ENCODE measurements around the gene SGMS1.
A peak's percentile ranks its signal among the peaks of the same experiment; 100 is the strongest.

Gene SGMS1

DNA sequence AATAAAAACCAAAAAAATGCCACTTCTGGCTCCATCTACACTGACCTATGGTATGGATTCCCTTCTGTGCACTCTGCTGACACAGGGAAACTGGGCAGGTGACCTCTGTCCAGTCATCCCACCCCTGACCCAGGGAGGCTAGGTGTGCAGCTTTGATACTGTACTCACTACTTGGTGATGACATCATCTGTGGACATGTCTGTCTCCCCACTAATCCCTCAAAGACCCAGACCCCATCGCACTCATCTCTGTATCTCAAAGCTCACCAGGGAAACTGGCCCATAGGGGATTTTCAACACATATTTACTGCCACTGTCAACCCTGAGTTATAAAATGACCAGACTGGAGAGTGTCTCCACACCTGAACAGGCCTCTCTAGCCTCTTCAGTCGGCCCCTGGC, 10.6 kb downstream of the SGMS1 start:
- DNase-seq (ENCODE audit: low read depth, low spot score), result no peak

DNA sequence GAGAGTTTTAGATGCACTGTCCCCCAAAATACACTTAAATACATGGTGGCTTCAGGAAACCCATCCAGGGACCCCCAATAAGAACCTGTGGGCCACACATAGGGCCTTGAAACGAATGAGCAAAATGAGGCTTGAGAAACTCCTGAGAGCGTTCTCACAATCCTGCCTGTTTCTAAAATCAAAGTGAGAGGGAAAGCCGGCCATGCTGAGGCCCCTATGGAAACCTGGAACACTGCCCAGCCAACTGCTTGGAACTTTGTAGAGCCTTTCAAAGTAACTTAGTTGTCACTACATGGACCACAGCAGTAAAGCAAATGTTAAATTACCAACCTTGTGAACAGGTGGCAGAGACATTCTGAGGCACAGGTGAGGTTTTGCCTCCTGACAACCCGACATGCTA, 13.4 kb downstream of the SGMS1 start:
- DNase-seq (ENCODE audit: low read depth, low spot score), result no peak

DNA sequence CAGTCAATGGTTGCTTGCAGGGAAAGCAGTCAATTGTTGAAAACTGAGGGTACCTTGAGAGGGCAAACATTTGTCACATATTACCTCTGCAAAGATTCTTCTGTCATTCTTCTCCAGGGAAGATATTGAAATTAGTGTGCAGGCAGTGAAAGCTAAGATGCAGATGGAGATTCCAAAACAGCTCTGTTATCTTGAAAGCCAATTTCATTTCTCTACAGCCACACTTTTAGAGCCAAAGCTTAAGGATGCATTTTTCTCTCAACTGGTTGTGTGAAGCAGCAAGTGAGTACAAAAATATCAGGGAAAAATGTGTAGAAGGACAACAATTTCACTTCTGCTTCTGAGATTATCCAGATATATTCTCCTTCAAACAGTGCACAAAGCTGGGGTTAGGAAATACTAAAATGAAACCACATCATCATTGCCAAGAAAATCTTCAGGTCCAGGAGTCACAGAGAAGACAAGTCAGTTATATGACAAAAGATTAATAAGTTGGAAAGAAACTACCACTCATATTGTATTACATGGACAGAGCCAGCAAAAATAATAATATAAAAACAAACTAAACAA, 16.3 kb downstream of the SGMS1 start:
- no peak for DNase-seq (ENCODE audit: low read depth, low spot score)

DNA sequence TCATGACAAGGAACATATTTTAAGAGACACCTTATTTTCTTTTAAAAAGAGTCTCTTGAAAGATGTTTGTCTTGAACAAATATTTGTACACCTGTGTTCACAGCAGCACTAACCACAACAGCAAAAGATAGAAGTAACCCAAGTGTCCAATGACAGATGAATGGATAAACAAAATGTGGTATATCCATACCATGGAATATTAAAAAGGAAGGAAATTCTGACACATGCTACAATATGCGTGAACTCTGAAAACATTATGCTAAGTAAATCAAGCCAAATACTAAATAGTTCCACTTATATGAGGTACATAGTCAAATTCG, 17.8 kb downstream of the SGMS1 start:
- no peak for DNase-seq (ENCODE audit: low read depth, low spot score)

DNA sequence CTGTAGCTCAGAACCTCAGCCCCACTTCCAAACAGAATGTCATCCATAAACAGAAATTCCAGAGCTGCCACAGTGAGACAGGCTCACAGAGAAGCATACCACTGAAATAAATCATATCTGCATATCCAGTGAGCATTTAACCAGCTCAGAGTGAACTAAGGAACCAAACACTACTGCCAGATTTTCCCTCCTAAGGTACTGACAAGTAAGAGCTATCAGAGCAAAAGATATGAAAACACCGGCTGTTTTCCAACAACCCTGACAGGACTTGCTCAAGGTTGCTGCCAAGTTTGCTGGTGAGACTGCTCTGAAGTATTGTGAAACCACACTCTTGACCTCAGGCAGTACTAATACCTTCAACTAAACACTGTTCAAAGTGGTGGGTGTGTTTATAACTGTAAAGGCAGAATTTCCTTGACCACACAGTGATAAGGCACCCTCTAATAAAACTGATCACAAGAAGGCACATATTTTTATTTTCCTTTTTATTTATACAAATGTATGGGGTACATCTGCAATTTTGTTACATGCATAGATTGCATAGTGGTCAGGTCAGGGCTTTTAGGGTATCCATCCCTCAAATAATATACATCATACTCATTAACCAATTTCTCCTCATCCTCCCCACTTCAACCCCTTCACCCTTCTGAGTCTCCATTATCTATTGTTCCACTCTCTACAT, 18.3 kb downstream of the SGMS1 start:
- peak; percentile 50 for DNase-seq (ENCODE audit: low read depth, low spot score)

DNA sequence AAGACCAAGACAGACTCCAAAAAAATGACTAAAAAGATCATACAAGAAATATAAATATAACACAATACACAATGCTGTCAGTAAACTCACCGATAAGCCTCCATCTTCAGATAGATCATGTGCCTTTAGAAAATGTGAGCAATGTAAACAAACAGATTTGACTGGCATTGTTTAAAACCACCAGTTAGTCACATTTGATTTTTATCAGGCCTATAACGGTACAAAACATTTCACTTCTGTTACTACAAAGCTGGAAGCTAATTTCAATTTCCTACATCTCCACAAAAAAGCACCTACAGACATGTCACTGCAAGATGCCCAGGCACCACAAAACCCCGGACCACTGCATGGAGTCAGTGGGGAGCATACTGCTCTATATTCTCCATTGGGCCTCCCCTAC, 18.9 kb downstream of the SGMS1 start:
- no peak for DNase-seq (ENCODE audit: low read depth, low spot score)

DNA sequence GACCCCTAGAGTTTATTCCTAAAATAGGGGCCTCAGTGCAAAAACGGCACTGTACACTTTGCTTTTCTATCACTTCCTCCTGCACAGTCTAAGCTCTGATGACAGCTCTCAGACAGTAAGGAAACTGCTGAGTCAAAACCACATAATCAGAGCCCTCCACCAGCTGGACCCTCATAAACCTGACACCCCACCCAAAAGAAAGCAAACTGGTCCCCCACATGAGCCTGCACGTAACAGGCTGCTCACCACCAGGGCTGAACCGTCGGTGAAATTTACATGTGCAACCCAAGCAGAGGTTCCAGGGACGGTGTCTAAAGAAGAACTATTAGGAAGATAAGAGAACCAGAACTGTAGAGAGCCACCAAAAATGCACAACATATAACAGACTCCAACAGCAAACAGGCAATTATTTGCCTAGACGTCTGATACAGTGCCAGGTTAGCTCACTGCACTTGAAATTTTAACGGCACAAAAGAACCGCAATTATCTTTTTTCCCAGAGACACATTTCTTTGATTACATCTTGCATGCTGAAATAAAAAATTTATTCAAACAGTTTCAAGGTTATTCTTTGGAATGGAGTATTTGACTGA, 19.6 kb downstream of the SGMS1 start:
- no peak for DNase-seq (ENCODE audit: low read depth, low spot score)

DNA sequence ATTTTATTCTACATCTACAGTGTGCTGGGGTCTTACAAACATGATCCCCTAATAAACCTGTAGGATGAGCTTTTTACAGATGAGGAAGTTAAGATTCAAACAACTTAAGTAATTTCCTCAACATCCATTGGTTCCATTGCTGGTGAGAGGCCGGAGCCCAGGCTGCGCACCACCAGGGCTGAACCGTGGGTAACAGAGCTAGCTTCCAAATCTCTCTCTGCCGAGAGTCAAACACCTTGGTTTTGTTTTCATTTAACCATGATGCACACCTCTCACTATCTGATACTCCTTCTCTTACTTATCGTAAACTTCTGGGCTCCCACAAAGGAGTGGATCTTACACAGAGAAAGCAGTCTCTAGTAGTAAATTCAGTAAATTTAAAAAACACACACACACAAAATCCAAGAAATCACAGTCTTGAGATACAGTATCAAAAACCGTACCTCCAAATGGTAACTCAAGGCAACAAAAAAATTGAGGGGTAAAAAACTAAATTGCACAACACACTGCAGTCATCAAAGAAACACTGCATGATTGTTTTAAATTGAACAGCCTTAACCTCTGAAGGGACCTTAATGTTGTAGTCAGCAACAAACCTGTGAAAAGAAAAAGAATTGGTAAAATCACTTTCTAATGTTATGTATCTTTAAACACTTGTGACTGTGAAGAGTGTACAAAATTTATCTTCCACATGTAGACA, 20.5 kb downstream of the SGMS1 start:
- no peak for DNase-seq (ENCODE audit: low read depth, low spot score)

DNA sequence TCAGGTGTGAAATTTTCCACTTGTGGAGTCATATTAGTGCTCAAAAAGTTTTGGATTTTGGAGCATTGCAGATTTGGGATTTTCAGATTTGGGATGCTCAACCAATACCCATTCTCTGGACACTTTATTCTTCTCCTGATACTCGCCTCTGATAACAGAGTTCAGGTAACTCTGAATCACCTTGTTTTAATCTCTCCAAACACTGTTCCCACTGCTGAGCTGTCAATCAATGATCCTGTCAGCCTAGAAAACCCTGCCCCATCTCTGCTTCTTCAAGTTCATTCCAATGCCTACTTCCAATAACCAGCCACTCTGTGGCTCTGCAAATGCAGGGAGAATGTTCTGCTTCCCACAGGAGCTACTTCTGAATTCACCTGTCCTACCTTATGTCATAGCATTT, 21.8 kb downstream of the SGMS1 start:
- DNase-seq (ENCODE audit: low read depth, low spot score), result no peak

DNA sequence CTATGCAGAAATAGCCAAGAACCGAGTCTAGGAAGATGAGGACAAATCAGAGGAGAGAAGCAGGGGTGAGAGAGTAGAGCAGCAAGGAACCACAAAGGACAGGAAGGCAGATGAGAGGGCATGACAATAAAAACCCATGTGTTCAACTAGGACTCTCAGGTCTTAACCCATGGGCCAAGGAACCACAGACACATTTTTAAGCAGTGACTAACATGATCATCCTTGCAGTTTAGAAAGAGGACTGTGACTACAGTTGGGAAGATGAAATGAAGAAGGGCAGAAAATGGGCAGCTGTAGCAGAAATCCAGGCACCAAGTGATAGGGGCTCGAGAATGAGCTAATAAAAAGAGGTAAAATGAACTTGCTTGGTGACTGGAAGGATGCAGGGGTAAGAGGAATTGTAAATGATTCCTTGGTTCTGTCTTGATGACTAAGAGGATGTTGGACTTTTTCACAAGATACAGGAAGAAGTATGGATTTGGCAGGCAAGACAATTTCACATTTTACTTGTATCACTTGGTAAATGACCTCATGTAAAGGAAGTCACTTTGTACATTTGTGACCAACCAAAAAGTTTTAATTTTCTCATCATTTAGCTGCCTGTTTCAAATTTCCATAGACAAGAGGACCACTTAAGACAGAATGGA, 22.8 kb downstream of the SGMS1 start:
- DNase-seq (ENCODE audit: low read depth, low spot score), result no peak

DNA sequence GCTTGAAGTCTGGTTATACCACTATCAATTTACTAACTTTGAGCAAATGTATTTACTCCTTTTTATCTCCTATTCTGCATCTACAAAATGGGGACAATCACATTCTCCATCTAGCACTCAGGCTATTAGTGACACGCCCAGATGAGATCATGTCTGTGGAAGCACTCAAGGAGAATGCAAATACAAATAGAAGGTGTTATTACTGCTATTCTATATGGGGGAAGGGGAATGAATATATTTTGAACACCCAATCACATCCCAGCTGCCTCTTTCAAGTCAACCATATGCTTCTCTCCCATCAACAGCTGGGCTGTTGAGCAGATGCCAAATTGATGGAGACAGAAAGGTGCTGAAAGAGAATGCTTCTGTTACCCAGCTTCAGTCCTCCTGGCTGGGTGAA, 23.5 kb downstream of the SGMS1 start:
- DNase-seq (ENCODE audit: low read depth, low spot score), result no peak

DNA sequence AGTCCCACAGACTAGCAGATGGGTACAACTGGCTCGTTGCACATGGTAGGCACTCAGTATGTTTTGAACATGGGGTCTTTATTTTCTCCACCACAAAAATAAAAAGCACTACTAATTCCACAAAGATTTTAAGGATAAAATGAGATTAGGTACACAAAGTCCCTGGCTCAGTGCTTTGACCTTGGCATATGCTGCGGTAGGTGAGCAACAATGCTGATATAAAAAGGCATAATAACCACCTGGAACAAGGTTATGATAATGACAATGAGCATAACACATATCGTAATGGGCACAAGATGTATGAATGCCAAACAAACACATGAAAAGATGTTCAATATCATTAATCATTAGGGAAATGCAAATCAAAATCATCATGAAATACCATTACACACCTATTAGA, 26.9 kb downstream of the SGMS1 start:
- no peak for DNase-seq (ENCODE audit: low read depth, low spot score)

DNA sequence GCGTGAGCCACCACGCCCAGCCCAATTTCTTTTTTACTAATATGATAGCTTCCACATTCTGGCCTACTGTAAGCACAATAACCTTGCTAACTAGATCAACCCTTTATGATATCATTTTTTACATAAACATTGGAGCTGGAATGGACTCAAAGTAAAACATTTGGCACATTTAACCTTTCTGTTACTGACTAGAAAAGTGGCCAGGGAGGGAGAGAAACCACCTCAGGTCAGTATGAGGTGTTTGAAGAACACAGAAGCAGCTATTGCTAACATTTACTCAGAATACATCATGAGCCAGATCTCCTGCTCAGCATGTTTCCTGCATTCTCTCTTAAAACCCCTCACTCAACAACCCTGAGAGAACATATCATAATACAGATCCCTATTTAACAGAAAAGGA, 27.3 kb downstream of the SGMS1 start:
- DNase-seq (ENCODE audit: low read depth, low spot score), result no peak

DNA sequence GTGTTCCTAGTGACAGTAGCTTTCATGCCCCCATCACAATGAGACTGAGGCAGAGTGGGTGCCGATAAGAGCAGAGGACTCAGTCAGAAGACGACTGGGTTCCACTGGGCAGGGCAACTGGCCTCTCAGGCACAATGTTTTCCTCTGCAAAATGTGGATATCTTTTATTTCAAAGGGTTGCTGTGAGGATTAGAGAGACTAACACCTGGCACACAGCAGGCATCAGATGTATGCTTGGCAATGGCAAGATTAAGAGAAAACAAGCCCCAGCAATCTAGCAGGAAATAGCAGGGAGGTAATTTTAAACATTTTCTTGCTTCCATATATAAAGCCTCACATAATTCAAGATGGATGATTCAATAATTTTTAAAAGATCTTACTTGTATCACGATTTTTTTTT, 28.0 kb downstream of the SGMS1 start:
- no peak for DNase-seq (ENCODE audit: low read depth, low spot score)

DNA sequence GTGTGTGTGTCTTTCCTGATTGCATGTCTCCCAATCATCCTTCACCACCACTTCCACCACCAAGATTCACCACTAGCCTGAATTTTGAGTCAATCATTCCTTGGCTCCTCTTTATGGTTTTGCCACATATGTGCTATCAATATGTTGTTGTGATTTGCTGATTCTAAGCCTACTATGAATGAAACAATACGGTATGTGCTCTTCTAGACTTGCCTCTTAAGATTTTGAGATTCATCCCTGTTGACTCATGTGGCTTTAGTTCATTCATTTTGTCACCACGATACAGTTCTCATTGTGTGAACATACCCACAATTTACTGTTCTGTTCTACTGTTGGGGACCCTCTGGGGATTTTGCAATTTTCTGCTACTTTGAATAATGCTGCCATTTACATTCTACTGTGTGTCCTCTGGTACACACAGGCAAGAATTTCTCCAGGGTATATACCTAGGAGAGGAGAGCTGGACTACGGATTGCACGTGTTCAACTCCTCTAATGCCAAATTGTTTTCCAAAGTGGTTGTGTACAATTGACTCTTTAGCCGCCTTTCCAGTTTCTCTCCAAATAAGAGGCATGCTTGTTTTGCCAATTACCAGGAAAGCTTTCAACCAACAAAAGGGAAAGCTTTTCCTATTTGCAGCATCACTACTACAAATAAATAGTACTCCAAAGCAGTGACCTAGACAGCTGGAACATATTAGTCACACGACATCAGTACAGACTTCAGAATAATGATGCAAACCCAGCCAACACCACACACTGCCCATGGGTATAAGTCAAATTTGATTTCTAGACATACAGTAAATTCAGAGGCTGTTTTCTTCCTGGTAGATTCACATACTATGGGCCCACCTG, 30.0 kb downstream of the SGMS1 start:
- peak; percentile 32 for DNase-seq (ENCODE audit: low read depth, low spot score)

DNA sequence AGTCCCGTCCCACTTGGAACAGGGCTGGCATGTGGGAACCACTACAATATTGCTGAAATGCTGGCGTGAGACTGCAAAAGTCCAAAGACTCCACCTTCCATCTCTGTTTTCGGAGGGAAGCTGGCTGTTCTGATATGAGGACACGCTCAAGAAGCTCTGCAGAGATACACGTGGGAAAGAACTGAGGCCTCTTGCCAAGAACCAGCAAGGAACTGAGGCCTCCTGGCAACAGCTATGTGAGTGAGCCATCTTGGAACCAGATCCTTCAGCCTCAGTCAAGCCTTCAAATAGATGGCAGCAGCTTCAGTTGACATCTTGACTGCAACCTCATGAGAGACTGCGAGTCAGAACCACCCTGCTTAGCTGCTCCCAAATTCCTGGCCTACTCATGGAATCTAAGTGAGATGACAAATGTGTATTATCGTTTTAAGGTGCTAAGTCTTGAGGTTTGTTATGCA, 30.8 kb downstream of the SGMS1 start:
- no peak for DNase-seq (ENCODE audit: low read depth, low spot score)

DNA sequence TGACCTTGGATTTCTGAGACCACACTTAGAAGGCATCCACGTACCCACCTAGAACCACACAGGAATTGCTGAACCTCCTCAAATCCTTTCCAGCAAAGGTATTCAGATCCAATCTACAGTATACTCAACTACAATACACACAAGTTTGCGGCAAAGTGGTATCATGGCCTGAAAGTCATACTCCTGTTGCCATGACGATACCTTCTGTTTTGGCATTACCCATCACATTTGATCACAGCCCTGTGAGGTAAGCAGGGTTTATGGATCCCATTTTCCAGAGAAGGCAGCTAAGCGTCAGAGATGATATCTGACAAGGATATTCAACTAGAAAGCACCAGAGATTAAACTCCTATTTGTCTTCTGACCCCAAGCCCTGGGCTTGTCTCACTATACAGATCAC, 32.8 kb downstream of the SGMS1 start:
- DNase-seq (ENCODE audit: low read depth, low spot score), result no peak

DNA sequence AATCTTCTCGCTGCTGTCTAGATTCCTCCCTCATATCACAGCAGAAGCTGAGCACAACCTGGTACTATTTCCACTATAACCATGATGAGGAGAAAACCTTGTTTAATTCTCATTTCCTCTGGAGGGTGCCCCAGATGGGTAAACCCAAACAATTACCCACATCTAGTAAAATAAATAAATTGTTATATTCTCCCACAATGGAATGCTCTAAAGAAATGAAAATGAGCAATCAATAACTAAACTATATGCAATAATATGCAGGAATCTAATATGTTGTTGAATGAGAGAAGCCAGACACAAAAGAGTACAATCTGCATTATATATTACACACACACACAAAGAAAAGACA, 37.0 kb downstream of the SGMS1 start:
- DNase-seq (ENCODE audit: low read depth, low spot score), result no peak

DNA sequence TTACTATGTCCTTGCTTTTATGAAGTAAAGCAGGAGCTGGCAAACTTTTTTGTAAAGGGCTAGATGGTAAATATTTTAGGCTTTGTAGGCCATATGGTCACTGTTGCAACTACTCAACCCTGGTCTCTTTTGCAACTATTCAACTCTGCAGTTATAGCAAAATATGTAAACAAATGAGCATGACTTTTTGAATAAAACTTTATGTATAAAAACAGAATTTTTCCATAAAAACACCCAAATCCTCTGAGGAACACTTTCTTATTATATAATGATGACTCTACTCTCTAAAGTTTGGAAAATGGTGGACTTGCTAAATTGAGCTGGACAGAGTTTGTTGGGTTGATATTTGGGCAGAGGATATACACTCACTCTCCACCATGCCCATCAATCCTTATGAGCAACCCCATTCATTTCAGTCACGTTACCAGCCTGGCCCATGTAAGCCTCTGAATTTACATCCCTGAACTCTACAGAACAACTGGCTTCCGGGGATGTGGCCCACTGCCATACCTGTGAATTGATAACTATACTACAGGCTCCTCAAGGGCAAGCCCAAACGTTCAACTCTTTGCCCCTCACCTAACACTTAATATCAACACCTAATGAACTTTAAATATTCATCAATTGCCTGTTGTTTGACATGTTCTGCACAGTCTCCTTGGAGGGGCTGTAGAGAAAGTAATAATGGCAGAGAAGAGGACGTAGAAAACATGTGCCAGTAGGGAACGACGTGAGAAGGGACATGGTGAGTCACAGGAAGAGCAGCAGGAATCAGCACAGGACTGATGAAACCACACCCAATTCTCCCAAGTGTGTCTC, 37.6 kb downstream of the SGMS1 start:
- no peak for DNase-seq (ENCODE audit: low read depth, low spot score)
